Measurements from ENCODE around the gene PAFAH1B1. TPM values are rescaled to one million over a fixed set of nuclear protein-coding genes. Genes with fewer than 3 reads are reported as not detected.
"Not testable (repeated sequence)": the region's sequence is repeated elsewhere in the genome, so short reads cannot be mapped to it uniquely, and the experiment has no call there.

The PAFAH1B1 gene
- total RNA-seq (2014; rRNA removed; shearing (Covaris generic); ENCODE audit: low replicate concordance): 66.4 and 179 TPM in 2 replicates

DNA sequence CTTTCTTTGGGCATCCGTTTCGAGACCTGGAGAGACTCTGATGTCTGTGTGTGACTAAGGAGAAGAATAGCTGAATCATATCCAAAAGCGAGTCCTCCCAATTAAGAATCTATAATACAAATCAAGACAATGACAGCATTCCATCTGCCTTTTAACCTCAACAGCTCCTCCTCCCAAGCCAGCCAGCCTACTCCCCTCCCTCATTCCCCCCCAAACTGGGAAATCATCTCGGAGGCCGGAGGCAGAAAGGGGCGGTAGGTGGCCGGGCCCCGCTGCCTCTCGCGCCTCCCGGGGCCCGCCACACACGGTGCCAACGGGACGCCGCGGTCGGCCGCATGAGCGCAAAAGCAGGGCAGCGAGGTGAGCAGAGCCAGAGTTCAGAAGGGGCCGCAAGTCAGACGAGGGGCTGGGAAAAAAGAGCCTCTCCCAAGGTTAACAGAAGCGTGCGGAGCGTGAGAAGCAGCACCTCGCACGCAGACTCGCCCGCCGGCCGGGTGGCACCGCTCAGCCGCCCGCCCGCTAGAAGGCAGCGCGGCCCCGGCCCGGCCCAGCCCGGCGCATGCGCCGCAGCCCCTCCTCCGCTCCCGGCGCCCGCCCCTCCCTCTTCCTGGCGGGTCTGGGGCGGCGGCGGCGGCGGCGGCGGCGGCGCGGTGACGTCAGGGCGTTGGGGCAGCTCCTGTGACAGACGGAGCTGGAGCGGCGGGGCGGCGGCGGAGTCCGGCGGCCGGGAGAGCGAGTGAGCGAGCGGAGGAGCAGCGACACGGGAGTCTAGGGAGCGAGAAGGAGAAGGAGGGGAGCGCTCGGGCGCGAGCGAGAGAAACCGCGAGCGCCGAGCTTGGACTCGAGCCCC is at the start of gene PAFAH1B1:
TSS of gene PAFAH1B1 (plus strand) at position 684 of the 850 bp plus-strand sequence. CDS start 44,635 bp downstream, outside the sequence.
- peak within 1 kb of the TSS; percentile 91 for H3K4me3 ChIP-seq
- no peaks in the 10 kb centered on the region for H3K9me3 ChIP-seq
- H3K27me3 ChIP-seq: no peaks in the 10 kb centered on the region
- 0 out of 2 replicates have a peak, but pooled peaks cover 2% of the 10 kb centered on the region for H3K36me3 ChIP-seq
- peak; percentile 80 for DNase-seq

- no peaks in the 10 kb centered on the region for H3K9me3 ChIP-seq
- no peaks in the 10 kb centered on the region for H3K36me3 ChIP-seq
- H3K4me3 ChIP-seq: no peak overlapping the region
- DNase-seq: no peak
- H3K27me3 ChIP-seq: no peaks in the 10 kb centered on the region
Observed at GRCh38 chr17:2545393-2545792, 48.1 kb upstream of the PAFAH1B1 start.

- no peak for DNase-seq
- Histone ChIP-seq H3K9me3 (no peaks in the 10 kb centered on the region), H3K27me3 (no peaks in the 10 kb centered on the region), H3K36me3 (no peaks in the 10 kb centered on the region), H3K4me3 (no peak overlapping the region)
Observed at GRCh38 chr17:2547176-2547575, 46.3 kb upstream of the PAFAH1B1 start.

DNA sequence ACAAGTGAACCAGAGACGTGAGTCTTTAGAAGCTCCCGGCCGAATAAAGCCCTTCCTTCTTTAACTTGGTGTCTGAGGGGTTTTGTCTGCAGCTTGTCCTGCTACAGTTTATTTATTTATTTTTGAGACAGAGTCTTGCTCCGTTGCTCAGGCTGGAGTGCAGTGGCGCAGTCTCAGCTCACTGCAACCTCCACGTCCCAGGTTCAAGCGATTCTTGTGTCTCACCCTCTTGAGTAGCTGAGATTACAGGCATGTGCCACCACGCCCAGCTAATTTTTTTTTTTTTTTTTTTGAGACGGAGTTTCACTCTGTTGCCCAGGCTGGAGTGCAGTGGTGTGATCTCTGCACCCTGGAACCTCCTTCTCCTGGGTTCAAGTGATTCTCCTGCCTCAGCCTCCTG is 45.4 kb upstream of the PAFAH1B1 start:
- DNase-seq, H3K4me3 ChIP-seq, H3K27me3 ChIP-seq, H3K36me3 ChIP-seq, H3K9me3 ChIP-seq: not testable (repeated sequence)

GRCh38 chr17:2549392-2550211 is 43.9 kb upstream of the PAFAH1B1 start:
- Histone ChIP-seq H3K36me3 (no peaks in the 10 kb centered on the region), H3K4me3 (no peak overlapping the region), H3K9me3 (no peaks in the 10 kb centered on the region), H3K27me3 (no peaks in the 10 kb centered on the region)
- DNase-seq: no peak

- no peaks in the 10 kb centered on the region for H3K27me3 ChIP-seq
- no peak for DNase-seq
- no peaks in the 10 kb centered on the region for H3K36me3 ChIP-seq
- H3K4me3 ChIP-seq: no peak overlapping the region
- no peaks in the 10 kb centered on the region for H3K9me3 ChIP-seq
Observed at GRCh38 chr17:2551493-2551892, 42.0 kb upstream of the PAFAH1B1 start.

- no peak overlapping the region for H3K4me3 ChIP-seq
- no peaks in the 10 kb centered on the region for H3K9me3 ChIP-seq
- H3K36me3 ChIP-seq: no peaks in the 10 kb centered on the region
- H3K27me3 ChIP-seq: no peaks in the 10 kb centered on the region
- DNase-seq: no peak
Observed at GRCh38 chr17:2551928-2552327, 41.5 kb upstream of the PAFAH1B1 start.

- H3K9me3 ChIP-seq: no peaks in the 10 kb centered on the region
- no peak for DNase-seq
- H3K36me3 ChIP-seq: no peaks in the 10 kb centered on the region
- H3K27me3 ChIP-seq: no peaks in the 10 kb centered on the region
- H3K4me3 ChIP-seq: no peak overlapping the region
Observed at GRCh38 chr17:2560658-2561057, 32.8 kb upstream of the PAFAH1B1 start.

- Histone ChIP-seq H3K36me3 (no peaks in the 10 kb centered on the region), H3K27me3 (no peaks in the 10 kb centered on the region), H3K9me3 (no peaks in the 10 kb centered on the region), H3K4me3 (no peak overlapping the region)
- DNase-seq: no peak
Observed at GRCh38 chr17:2562162-2562858, 31.1 kb upstream of the PAFAH1B1 start.

DNA sequence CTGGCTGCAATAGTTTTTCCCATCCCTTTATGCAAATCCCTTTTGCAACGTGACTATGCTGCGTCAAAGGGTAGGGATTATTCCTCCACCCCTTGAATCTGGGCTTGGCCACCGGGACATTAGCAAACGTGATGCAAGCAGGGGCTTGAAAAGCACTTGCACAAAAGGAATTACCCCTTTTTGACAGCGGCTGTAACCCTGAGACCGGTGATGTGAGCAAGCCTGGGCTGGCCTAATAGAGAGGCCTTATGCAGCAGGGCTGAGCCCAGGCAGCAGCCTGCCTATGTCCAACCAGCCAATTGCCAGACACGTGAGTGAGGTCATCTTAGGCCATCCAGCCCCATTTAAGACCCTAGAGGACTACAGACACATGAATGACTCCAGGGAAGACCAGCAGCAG is 30.4 kb upstream of the PAFAH1B1 start:
- Histone ChIP-seq H3K36me3 (no peaks in the 10 kb centered on the region), H3K4me3 (no peak overlapping the region), H3K27me3 (no peaks in the 10 kb centered on the region), H3K9me3 (no peaks in the 10 kb centered on the region)
- no peak for DNase-seq

DNA sequence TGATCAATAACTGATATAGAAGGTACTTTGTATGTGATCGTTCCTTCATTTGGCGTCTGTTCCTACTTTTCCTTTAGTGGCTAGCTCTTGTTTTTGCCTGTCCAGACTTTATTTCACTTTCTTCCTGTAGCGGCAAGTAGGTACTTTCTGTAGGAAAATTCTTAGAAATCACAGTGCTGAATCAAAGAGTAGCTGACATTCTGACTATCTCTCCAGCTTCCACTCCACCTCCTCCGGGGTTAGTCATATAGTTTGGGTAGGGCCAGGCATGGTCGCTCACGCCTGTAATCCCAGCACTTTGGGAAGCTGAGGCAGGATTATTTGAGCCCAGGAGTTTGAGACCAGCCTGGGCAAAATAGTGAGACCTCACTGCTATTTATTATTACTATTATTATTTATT is 29.9 kb upstream of the PAFAH1B1 start:
- H3K36me3 ChIP-seq: no peaks in the 10 kb centered on the region
- no peak overlapping the region for H3K4me3 ChIP-seq
- DNase-seq: no peak
- H3K27me3 ChIP-seq: no peaks in the 10 kb centered on the region
- no peaks in the 10 kb centered on the region for H3K9me3 ChIP-seq

GRCh38 chr17:2564877-2565276 is 28.6 kb upstream of the PAFAH1B1 start:
- Histone ChIP-seq H3K36me3 (no peaks in the 10 kb centered on the region), H3K27me3 (no peaks in the 10 kb centered on the region), H3K4me3 (no peak overlapping the region), H3K9me3 (no peaks in the 10 kb centered on the region)
- peak; percentile 8 for DNase-seq

DNA sequence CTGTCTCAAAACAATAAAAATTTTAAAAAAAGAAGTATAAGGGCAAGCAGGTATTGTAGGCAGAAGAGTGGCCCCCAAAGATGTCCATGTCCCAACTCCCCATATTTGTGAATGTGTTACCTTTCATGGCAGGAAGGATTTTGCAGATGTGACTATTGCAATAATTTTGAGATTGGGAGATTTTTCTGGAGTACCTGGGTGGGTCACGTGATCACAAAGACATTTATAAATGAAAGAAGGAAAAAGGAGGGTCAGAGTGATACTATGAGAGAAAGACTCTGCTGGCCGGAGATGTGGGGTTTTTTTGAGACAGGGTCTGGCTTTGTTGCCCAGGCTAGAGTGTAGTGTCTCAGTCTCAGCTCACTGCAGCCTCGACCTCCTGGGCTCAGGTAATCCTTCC is 27.4 kb upstream of the PAFAH1B1 start:
- no peaks in the 10 kb centered on the region for H3K36me3 ChIP-seq

GRCh38 chr17:2571523-2572303 is 21.7 kb upstream of the PAFAH1B1 start:
- Histone ChIP-seq H3K4me3 (no peak overlapping the region), H3K27me3 (no peaks in the 10 kb centered on the region), H3K36me3 (no peaks in the 10 kb centered on the region), H3K9me3 (no peaks in the 10 kb centered on the region)
- DNase-seq: no peak

More for the DNA sequence above, 27.4 kb upstream of the PAFAH1B1 start:
- H3K9me3 ChIP-seq: no peaks in the 10 kb centered on the region
- no peaks in the 10 kb centered on the region for H3K27me3 ChIP-seq
- H3K4me3 ChIP-seq: no peak overlapping the region
- DNase-seq: no peak

DNA sequence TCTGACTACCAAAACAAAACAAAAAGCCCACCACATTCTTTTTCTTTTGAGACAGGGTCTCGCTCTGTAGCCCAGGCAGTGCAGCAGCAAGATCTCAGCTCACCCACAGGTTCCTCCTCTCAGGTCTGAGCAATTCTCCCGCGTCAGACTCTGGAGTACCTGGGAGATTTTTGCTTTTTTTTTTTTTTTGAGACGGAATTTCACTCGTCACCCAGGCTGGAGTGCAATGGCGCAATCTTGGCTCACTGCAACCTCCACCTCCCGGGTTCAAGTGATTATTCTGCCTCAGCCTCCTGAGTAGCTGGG is 21.2 kb upstream of the PAFAH1B1 start:
- not testable (repeated sequence) for DNase-seq, H3K36me3 ChIP-seq, H3K9me3 ChIP-seq, H3K27me3 ChIP-seq, H3K4me3 ChIP-seq

DNA sequence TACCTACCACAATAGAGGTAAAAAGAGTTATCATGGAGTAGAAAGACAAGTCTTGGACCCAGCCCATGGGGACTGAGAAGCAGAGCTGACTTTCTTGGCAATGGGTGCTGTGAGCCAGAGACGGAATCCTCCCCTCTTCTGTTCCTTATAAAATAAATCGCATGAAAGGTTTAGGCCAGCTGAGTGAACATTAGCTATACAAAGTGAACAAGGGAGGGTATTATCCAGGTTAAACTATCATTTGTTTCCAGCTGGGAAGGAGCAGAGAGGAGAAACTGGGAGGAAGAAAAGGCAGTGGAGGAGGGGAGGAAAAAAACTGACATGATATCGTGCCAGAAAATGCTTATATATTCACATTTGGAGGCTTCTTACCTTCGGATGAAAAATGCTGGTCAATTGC is 13.3 kb upstream of the PAFAH1B1 start:
- Histone ChIP-seq H3K9me3 (no peaks in the 10 kb centered on the region), H3K27me3 (no peaks in the 10 kb centered on the region), H3K4me3 (no peak overlapping the region), H3K36me3 (no peaks in the 10 kb centered on the region)
- no peak for DNase-seq

Data from MG63 (cell line).